Stimulated activated CD8-positive, alpha-beta memory T cell treated with anti-CD3 and anti-CD28 coated beads, Interleukin-7, amount 100 ng/mL, for 4 hours (primary cell): ENCODE results near the gene ATP5PO.

Experiments used
- DNase-seq, 2 donors: peaks; one replicate each; pipeline ENCODE4 v3.0.0-alpha.2; 2020; ENCODE audit warnings: low read depth in 2 of 2

ATP5PO gene

GRCh38 chr21:33899199-33899598, 16.4 kb downstream of the ATP5PO start:
- no peak for DNase-seq

DNA sequence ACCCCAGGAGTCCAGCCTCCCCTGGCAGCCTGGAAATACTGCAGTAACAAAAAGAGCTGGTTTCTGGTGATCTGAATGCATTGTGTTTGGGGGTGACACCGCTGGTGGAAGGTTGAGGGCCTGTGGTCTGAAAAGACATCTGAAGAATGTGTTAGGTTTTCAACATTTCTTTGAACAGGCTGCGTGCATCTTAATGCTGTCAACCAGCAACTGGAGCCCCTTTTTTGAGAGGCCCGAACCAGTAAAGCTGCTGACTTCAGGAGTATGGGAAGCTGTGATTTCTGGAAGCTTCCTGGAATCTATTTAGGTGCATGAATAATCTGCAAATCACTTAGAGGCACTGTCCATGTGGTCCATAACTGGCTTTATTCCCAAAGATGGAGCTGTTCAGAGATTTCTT, 17.0 kb downstream of the ATP5PO start:
- DNase-seq = no peak

- no peak for DNase-seq
Measured at GRCh38 chr21:33897739-33898138, 17.9 kb downstream of the ATP5PO start.

DNA sequence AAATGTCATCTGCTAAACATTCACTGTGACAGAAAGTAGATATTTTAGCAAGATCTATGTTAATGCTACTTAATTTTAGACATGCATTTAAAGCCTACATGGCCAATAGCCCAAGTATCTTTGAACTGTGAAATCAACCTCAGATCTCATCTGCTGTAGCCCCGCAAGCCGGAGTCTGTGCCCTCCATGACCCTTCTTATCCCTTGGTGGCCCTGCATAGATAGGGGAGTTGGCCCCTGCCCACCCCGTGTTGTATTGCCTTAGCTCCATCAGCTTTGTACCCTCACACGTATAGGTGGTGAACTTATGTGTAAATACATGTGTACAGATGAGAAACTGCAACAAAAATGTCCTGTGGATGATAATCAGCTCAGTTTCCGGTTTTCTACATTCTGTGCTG, 18.5 kb downstream of the ATP5PO start:
- no peak for DNase-seq

DNA sequence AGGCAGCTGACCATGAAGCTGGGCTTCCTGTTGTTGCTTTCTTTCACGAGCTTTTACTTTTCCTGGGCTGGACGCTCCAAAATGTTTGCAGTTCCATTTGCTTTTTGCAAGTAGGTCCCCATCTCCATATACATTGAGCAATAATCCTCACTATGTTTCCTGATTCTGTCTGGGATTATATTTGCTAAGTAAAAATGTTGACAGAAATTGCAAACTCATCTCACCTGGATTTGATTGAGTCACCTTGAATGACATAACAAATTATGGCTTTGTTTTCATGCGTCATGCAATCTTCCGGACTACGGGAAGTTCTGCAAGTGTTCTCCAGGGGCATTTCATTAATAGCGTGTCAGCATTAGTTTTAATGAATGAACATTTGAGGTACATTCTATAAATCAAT, 18.9 kb downstream of the ATP5PO start:
- no peak for DNase-seq

- no peak for DNase-seq
Measured at GRCh38 chr21:33895356-33895755, 20.2 kb downstream of the ATP5PO start.

DNA sequence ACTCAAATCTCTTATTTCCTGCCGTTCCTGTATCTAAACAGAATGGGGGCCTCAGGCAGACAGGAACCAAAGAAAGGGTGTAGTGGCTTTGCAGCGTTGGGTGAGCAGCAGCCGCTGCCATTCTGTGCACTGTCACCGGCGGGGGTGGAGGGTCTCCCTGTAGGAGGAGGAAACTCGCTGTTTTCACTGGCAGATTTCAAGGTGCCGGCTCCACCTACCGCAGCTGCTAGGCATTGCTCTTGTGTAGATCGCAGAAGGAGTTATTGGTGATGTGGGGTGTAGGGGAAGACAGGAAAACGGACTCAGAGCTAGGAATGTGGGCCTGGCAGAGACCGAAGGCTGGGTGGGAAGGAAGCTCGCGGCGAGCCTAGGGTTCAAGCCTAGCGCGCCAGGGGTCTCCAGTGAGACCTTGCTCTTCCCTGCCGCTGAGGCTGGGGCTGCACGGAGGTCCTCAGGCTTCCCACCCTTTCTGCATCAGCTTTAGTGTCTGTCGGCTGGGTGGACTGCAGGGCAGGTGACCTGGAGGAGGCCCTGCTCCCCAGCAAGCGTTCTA, 20.8 kb downstream of the ATP5PO start:
- peak; percentile 46 to 60 for DNase-seq

DNA sequence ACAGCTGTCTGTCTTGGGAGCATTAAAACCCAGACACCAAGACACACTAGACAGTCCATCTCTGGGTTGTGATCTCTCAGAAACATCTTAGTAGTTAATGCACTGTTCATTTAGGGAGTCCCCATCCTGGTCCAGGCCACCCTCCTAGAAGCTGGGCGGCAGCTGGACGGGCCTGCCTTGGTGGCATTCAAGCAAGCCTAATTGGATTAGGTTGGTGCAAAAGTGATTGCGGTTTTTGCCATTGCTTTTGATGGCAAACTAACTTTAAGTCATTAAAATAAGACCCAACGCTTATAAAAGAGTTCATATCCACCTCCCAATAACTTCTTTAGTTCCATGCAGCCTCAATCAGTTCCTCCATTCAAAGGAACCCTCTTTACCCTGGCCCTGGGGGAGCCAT, 21.7 kb downstream of the ATP5PO start:
- DNase-seq = no peak

GRCh38 chr21:33892853-33893252, 22.8 kb downstream of the ATP5PO start:
- DNase-seq = no peak

GRCh38 chr21:33890187-33890586, 25.4 kb downstream of the ATP5PO start:
- DNase-seq = no peak

DNA sequence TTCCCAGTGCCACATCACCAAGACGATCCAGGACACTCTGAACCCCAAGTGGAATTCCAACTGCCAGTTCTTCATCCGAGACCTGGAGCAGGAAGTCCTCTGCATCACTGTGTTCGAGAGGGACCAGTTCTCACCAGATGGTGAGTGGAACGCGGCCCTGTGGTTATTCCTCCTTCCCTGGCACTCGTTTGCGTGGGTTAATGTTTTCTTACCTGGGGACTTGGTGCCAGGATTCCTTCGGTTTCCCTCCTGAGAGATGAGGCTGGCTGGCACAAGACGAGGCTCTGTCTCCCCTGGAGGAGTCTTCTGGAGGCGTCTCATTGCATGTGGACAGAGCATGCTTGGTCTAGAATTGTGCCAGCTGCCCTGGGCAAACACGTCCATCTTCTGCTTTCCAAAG, 29.3 kb downstream of the ATP5PO start:
- DNase-seq = no peak

DNA sequence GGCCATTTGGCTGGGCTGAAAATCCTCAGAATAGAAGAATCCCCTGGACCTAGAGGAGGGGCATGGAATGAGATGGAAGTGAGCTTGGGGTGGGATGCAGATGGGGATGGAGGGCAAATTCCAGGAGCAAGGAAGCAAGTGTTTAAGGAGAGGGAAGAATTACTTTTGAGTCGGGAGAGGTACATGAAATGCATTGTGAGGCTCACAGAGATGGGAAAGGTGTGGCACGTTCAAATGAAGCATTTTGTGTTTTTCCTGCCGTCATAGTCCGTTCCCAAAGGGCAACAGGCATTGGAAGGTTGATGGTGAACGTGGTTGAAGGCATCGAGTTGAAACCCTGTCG, 30.5 kb downstream of the ATP5PO start:
- DNase-seq = no peak

DNA sequence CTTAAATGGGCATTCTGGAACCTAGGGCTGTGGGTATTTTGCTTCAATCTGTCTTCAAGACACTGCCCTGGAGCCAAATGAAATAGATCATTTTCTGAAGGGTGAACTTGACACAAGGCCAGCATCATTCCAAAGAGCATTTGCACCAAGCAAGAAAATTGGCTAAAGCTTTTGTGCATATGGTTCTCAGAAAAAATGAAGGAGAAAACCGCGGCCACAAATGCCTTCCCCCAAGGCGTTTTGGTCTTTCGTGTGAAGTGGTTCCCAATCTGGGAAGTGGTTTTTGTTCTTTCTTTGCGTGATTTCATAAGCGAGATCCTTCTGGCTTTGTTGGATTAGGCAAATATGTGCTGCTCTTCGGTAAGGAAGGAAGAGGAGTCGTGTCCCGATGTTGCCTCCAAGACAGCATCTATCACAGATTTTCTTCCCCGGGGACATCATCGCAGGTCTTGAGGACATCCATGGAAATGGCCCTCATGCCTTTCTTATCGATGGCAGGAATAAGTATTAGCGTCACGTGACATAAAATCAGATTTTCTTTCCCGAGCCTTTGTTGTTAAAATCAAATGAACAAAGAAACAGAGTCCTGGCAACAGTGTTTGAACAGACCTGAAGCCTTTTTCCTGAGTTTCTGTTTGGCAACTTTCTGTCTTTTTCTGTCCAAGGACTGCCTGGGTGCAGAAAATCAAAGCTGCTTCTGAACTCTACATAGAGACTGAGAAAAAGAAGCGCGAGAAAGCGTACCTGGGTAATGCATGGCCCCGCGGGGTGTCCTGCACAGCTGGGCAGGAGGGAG, 31.0 kb downstream of the ATP5PO start:
- no peak for DNase-seq

DNA sequence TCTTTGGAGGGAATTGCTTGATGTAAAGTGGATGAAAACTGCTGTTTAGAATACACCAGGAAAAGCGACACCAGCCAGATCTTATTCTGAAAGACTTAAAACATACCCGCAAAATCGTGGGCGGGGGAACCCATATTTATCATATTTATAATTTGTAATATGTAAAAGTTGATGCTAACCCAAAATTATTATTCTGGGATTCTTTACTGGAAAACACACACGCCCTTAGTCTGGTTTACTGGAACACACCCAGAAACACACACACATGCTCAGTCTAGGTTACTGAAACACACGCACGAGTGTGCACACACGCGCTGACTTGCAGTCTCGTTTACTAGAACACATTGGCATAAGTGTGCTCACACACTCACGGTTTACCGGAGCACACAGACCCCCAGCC, 32.5 kb downstream of the ATP5PO start:
- no peak for DNase-seq

DNA sequence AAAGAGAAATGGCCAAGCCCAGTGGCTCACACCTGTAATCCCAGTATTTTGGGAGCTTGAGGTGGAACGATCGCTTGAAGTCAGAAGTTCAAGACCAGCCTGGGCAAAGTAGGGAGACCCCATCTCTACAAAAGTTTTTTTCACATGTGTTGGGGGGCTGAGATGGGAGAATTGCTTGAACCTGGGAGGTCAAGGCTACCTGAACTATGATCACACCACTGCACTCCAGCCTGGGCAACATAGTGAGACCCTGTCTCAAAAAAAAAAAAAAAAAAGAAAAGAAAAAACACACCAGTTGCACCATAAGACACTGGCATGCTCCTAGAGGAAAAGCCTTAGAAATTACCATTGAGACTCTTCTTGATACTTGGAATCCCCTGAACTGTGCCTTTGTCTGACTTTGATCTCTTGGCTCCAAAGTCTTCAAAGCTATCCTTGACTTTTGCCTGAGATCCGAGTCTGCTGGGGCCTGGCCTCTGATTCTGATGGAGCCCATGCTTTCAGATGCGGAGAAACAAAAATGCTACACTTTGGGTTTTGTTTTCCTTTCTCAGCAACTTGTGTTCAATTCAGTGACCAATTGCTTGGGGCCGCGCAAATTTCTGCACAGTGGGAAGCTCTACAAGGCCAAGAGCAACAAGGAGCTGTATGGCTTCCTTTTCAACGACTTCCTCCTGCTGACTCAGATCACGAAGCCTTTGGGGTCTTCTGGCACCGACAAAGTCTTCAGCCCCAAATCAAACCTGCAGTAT, 33.7 kb downstream of the ATP5PO start:
- DNase-seq = no peak

- no peak for DNase-seq
Measured at GRCh38 chr21:33880626-33881025, 35.0 kb downstream of the ATP5PO start.

DNA sequence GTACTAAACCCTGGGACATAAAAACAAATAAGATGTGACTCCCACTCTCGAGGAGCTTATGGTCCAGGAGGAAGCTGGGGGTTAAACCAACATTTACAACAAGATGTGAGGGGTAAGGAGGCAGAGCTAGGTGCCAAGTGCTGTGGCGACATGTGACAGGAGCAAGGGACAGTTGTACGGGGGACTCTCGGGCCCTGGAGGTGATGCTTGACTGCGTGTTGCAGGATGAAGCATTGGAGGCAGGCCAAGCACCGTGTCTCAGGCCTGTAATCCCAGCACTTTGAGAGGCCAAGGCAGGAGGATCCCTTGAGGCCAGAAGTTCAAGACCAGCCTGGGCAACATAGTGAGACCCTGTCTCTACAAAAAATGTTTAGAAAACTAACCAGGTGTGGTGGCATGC, 36.8 kb downstream of the ATP5PO start:
- no peak for DNase-seq

DNA sequence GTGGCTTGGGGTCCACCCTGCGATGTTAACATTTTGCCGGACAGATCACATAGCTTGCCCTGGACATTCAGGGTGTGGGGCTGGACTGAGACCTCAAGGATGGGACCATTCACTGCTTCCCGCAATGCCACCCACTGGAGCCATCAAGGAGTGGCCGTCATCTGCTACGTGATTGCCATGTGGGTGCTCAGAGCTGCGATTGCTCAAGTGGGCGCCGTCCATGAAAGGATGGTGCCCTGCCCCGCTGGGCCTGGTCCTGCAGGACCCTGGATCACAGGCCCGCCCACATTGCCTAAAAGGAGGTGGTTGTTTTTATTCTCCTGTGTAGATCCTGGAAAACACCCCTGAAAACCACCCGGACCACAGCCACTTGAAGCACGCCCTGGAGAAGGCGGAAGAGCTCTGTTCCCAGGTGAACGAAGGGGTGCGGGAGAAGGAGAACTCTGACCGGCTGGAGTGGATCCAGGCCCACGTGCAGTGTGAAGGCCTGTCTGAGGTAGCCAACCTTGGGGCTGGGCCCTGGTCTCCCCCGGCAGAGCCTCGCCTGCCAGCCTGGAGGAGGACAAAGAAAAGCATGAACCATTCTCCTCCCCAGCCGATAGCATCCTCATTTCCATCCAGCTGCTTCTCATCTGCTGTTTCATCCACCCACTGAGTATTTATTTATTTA, 40.4 kb downstream of the ATP5PO start:
- DNase-seq = no peak

GRCh38 chr21:33874161-33874560, 41.4 kb downstream of the ATP5PO start:
- DNase-seq = no peak

DNA sequence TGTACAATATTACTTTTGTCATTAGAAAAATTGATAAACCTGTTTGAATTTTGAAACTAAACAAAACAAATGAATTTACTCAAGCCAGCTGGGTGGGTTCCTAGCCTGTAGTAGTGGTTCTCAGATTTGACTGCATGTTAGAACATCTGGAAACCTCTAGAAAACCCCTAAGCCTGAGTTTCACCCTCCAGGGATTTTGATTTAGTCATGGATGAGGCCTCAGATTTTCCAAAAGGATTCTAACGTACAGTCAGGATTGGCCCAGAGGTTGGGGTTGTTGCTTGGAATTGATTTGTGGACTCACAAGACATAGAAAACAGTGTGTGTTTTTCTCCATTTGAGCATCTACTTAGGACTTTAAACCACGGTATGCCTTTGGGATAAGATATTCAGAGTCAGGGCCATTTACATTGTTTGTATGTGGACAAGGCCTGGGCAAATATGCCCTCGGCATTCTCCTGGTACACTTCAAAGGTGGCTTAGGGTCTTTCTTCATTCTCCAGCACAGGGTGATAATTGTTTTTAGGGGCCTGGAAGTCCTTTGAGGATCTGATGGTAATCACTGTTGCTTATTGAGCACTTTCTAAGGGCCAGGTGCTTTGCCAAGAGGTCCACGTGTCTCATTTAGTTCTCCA, 42.6 kb downstream of the ATP5PO start:
- DNase-seq = no peak

- no peak for DNase-seq
Measured at GRCh38 chr21:33871171-33871570, 44.4 kb downstream of the ATP5PO start.

DNA sequence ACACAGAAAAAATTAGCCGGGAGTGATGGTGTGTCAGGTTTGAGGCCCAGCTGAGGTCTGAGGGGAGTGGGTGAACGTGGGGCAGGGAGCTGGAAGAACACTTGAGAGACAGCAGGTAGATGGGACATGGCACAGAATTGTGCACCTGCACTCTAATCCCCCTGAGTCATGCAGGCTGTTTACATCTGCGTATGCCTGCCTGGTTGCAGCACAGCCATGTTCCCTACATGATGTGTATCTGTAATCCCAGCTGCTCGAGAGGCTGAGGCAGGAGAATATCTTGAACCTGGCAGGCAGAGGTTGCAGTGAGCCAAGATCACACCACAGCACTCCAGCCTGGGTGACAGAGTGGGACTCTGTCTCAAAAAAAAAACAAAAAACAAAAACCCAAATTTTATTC, 44.8 kb downstream of the ATP5PO start:
- DNase-seq = no peak
